T-cell (primary cell): Measurements from ENCODE around the gene GPRC5C. TPM values are rescaled to one million over a fixed set of nuclear protein-coding genes. Genes with fewer than 3 reads are reported as not detected.

Source experiments
- total RNA-seq, 35 experiments: library from RNA in 6 of 35; stranded (reverse) in 6 of 35; fragments of 120-200 nt in 1 of 35; gene quantifications; one replicate each; pipeline versions ENCODE4 v1.2.1 to v1.2.4 and lab custom pipeline; 2013 to 2026

GPRC5C gene
- total RNA-seq, 5 donors from 2014 or later (not counting 1 experiment from before 2014, with no cell fraction given): 0.46 to 1.5 (median 0.55) TPM; not detected in 2

Other genes starting within 250 kb of the GPRC5C start
- 1,000 to 10,000 TPM; 1,569 to 1,786 (median 1,717) TPM for gene RPL38, start 228.4 kb upstream of the GPRC5C start, total RNA-seq
- 10 to 100 TPM; 10.0 to 21.7 (median 16.0) TPM for gene TTYH2, start 218.5 kb upstream of the GPRC5C start, total RNA-seq
- 1 to 10 TPM in 4 of 5 donors, under 1 TPM in 1; 0.80 to 5.3 (median 1.7) TPM for gene DNAI2, start 157.9 kb upstream of the GPRC5C start, total RNA-seq
- 1 to 10 TPM in 1 of 5 donors, under 1 TPM in 4; 0.20 to 2.0 (median 0.53) TPM for gene KIF19, start 105.9 kb upstream of the GPRC5C start, total RNA-seq
- gene BTBD17, start 70.2 kb upstream of the GPRC5C start, total RNA-seq: under 1 TPM in 1 of 5 donors, not detected in 4; 0.26 TPM
- not detected for gene GPR142, start 64.6 kb upstream of the GPRC5C start, total RNA-seq
- gene CD300A, start 34.5 kb downstream of the GPRC5C start, total RNA-seq: 10 to 100 TPM in 4 of 5 donors, 1 to 10 TPM in 1; 9.2 to 18.8 (median 12.5) TPM
- not detected for gene CD300LB, start 99.4 kb downstream of the GPRC5C start, total RNA-seq
- gene CD300C, start 114.0 kb downstream of the GPRC5C start, total RNA-seq: under 1 TPM in 1 of 5 donors, not detected in 4; 0.18 TPM
- gene CD300H, start 135.4 kb downstream of the GPRC5C start, total RNA-seq: not detected
- gene CD300LD, start 160.2 kb downstream of the GPRC5C start, total RNA-seq: under 1 TPM in 1 of 5 donors, not detected in 4; 0.47 TPM
- under 1 TPM in 1 of 5 donors, not detected in 4; 0.38 TPM for gene CD300E, start 191.7 kb downstream of the GPRC5C start, total RNA-seq